Rectal smooth muscle tissue (tissue), 1 donor: ENCODE results near the gene KRTAP20-1.

Experiments
- H3K27ac ChIP-seq: one replicate; pipeline ENCODE4 v1.7.0; 2013; ENCODE audit warnings: low read depth, low read length, inconsistent platforms
- H3K27me3 ChIP-seq: one replicate; pipeline ENCODE4 v1.7.0; 2013; ENCODE audit warnings: low read length; ENCODE audit not compliant: control insufficient read depth, insufficient read depth
- H3K36me3 ChIP-seq: one replicate; pipeline ENCODE4 v1.7.0; 2013; ENCODE audit warnings: low read length; ENCODE audit not compliant: control insufficient read depth, insufficient read depth
- H3K4me1 ChIP-seq: one replicate; pipeline ENCODE4 v1.7.0; 2013; ENCODE audit warnings: low read length; ENCODE audit not compliant: control insufficient read depth, insufficient read depth
- H3K4me3 ChIP-seq: one replicate; pipeline ENCODE4 v1.7.0; 2013; ENCODE audit warnings: low read length
- H3K9ac ChIP-seq: one replicate; pipeline ENCODE4 v1.7.0; 2013; ENCODE audit warnings: low read length

KRTAP20-1 gene, protein sequence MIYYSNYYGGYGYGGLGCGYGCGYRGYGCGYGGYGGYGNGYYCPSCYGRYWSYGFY

DNA sequence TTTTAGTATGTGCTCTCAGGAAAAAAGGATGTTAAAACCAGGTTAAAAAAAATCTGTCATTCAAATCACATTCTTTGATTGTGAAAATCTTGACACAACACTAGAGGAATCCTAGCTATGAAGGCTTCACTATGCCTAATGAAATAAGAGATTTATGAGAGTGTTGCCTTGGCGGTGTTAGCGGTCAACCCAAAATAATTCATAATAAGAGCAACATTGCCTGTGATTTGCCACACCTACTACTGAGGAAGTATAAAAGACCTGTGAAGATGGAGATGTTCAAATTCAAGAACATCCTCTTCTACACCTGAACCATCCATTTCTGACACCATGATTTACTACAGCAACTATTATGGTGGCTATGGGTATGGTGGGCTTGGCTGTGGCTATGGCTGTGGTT lies at the start of gene KRTAP20-1:
Gene KRTAP20-1, plus strand, starts transcription at position 301 of the 400 bp plus-strand sequence. Its CDS starts 30 bp downstream, at position 331.
- Histone ChIP-seq H3K4me1 (no peaks in the 10 kb centered on the region), H3K4me3 (no peak within 1 kb of the TSS), H3K36me3 (no peaks in the 10 kb centered on the region), H3K27ac (no peak within 1 kb of the TSS), H3K27me3 (no peaks in the 10 kb centered on the region), H3K9ac (no peak within 1 kb of the TSS)

DNA sequence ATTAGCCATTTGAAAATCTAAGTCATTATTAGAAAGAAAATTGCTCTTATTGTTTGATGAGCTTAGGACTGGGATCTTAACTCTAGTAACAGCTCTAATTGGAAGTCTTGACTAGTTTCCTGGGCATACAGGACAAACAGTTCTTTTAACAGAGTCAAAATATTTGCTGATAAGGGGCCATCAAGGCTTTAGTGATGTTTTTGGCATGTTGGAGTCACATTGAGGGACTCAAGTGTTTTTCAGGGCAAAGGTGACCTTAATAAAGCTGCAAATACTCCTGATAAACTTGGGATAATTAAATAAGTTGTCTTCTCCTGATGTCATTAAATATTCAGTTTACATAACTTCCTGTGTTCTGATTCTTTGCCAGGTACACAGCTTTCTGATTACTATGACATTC lies 48.6 kb upstream of the KRTAP20-1 start:
- Histone ChIP-seq H3K27me3 (no peaks in the 10 kb centered on the region), H3K27ac (no peak overlapping the region), H3K4me1 (no peaks in the 10 kb centered on the region)

DNA sequence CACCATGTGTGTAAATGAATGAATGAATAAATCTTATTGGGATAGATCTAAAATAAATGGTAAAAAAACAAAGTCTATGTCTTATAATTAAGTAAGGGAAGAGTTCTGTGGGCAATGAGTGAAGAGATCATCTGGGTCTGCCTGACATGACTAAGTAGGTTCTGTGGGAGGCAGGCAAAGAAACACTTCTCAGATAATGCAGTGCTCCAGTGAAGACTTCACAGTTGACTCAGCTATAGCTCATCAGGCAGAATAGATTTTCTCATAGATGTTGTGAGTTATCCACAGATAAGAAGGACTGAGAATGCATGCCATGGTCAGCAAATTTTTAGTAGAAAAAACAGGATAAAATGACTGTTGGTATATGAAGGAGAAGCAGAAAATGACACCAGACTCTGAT lies 38.5 kb upstream of the KRTAP20-1 start:
- Histone ChIP-seq H3K4me1 (no peaks in the 10 kb centered on the region), H3K4me3 (no peak overlapping the region), H3K36me3 (no peaks in the 10 kb centered on the region), H3K27me3 (no peaks in the 10 kb centered on the region), H3K9ac (no peak overlapping the region), H3K27ac (no peak overlapping the region)

More for the DNA sequence above, 48.6 kb upstream of the KRTAP20-1 start:
- H3K4me3 ChIP-seq, result no peak overlapping the region
- no peak overlapping the region for H3K9ac ChIP-seq
- no peaks in the 10 kb centered on the region for H3K36me3 ChIP-seq

GRCh38 chr21:30579346-30579745 lies 36.9 kb upstream of the KRTAP20-1 start:
- Histone ChIP-seq H3K4me1 (no peaks in the 10 kb centered on the region), H3K9ac (no peak overlapping the region), H3K27ac (no peak overlapping the region), H3K36me3 (no peaks in the 10 kb centered on the region), H3K4me3 (no peak overlapping the region), H3K27me3 (no peaks in the 10 kb centered on the region)

GRCh38 chr21:30580132-30580531 lies 36.1 kb upstream of the KRTAP20-1 start:
- Histone ChIP-seq H3K4me1 (no peaks in the 10 kb centered on the region), H3K27ac (no peak overlapping the region)

GRCh38 chr21:30582870-30583269 lies 33.4 kb upstream of the KRTAP20-1 start:
- Histone ChIP-seq H3K4me1 (no peaks in the 10 kb centered on the region), H3K9ac (no peak overlapping the region), H3K27ac (no peak overlapping the region), H3K27me3 (no peaks in the 10 kb centered on the region), H3K36me3 (no peaks in the 10 kb centered on the region), H3K4me3 (no peak overlapping the region)

More at GRCh38 chr21:30580132-30580531, 36.1 kb upstream of the KRTAP20-1 start:
- H3K4me3 ChIP-seq, result no peak overlapping the region
- no peak overlapping the region for H3K9ac ChIP-seq
- no peaks in the 10 kb centered on the region for H3K36me3 ChIP-seq
- no peaks in the 10 kb centered on the region for H3K27me3 ChIP-seq

- Histone ChIP-seq H3K9ac (no peak within 1 kb of the TSS), H3K27ac (no peak within 1 kb of the TSS), H3K4me3 (no peak within 1 kb of the TSS), H3K4me1 (no peaks in the 10 kb centered on the region), H3K27me3 (no peaks in the 10 kb centered on the region), H3K36me3 (no peaks in the 10 kb centered on the region)
These were observed 25.9 kb upstream of the KRTAP20-1 start, which contains the start of gene KRTAP22-2 for GRCh38 chr21:30590297-30590696. KRTAP22-2 (minus strand) TSS chr21:30590397.

DNA sequence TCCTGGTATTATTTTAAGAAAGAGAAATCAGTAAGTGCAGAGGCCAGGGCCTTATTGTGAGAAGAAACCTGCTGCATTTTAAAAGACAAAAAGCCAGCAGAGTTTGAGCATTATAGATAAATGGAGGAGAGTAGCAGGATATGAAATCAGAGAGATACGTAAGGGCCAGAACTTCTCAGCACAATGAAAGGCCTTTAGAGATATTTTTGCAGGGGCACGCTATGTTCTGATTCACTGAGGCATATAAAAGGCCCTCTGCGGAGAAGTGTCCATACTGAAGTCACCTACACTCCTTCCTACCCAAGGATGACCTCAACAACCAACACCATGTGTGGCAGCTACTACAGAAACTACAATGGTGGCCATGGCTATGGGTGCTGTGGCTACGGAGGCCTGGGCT lies 24.1 kb upstream of the KRTAP20-1 start, which contains the start of gene KRTAP6-3:
Gene KRTAP6-3, plus strand, starts transcription at position 301 of the 400 bp plus-strand sequence. Its CDS starts 6 bp downstream, at position 307.
- Histone ChIP-seq H3K4me1 (no peaks in the 10 kb centered on the region), H3K36me3 (no peaks in the 10 kb centered on the region), H3K9ac (no peak within 1 kb of the TSS), H3K27me3 (no peaks in the 10 kb centered on the region), H3K27ac (no peak within 1 kb of the TSS), H3K4me3 (no peak within 1 kb of the TSS)

DNA sequence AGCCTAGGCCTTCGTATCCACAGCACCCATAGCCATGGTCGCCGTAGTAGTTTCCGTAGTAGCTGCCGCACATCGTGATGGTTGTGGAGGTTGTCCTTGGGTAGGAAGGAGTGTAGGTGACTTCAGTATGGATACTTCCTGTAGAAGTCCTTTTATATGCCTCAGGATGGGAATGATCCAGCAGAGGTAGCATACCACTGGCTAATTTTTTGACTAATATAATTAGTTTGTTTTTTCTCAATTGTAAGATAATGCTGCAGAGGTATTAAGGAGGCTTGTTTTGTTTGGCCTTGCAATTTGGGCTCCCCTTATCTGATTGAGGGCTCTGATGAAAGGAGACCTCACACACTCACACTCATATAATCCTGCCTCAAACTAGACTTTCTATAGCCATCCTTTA lies 17.4 kb upstream of the KRTAP20-1 start, which contains the start of gene KRTAP6-2:
Gene KRTAP6-2, minus strand, starts transcription at position 101 of the 400 bp plus-strand sequence. Its CDS starts 28 bp downstream, at position 73.
- H3K4me1 ChIP-seq, result no peaks in the 10 kb centered on the region

GRCh38 chr21:30600787-30601186 lies 15.4 kb upstream of the KRTAP20-1 start, which contains the start of gene KRTAP22-1:
KRTAP22-1 (plus strand) TSS chr21:30601087.
- H3K9ac ChIP-seq, result no peak within 1 kb of the TSS
- no peak within 1 kb of the TSS for H3K27ac ChIP-seq
- H3K4me3 ChIP-seq, result no peak within 1 kb of the TSS
- H3K36me3 ChIP-seq, result no peaks in the 10 kb centered on the region
- no peaks in the 10 kb centered on the region for H3K27me3 ChIP-seq
- H3K4me1 ChIP-seq, result no peaks in the 10 kb centered on the region

More for the DNA sequence above, 17.4 kb upstream of the KRTAP20-1 start, which contains the start of gene KRTAP6-2:
- H3K4me3 ChIP-seq, result no peak within 1 kb of the TSS
- no peaks in the 10 kb centered on the region for H3K36me3 ChIP-seq
- no peak within 1 kb of the TSS for H3K27ac ChIP-seq
- H3K9ac ChIP-seq, result no peak within 1 kb of the TSS
- H3K27me3 ChIP-seq, result no peaks in the 10 kb centered on the region

DNA sequence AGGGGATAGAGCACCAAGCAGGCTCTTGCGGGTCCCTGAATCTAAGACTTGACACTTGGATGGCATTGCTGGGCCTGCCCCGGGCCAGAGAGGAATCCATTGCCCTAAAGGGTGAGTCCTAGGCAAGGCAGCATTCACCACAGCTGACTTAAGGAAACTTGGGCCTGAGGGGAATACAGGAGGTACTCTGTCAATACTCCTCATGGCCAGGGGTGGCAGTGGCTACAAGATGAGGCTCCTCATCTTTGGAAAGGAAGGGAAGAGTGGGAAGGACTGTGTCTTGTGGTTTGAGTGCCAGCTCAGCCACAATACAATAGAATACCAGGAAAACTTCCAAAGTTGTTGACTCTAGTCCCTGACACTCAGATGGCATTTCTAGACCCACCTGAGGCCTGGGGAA lies 10.3 kb upstream of the KRTAP20-1 start:
- Histone ChIP-seq H3K4me3 (no peak overlapping the region), H3K36me3 (no peaks in the 10 kb centered on the region), H3K27me3 (no peaks in the 10 kb centered on the region), H3K9ac (no peak overlapping the region), H3K27ac (no peak overlapping the region), H3K4me1 (no peaks in the 10 kb centered on the region)

GRCh38 chr21:30612132-30612531 lies 4.1 kb upstream of the KRTAP20-1 start:
- Histone ChIP-seq H3K27ac (no peak overlapping the region), H3K9ac (no peak overlapping the region), H3K27me3 (no peaks in the 10 kb centered on the region), H3K4me3 (no peak overlapping the region), H3K4me1 (no peaks in the 10 kb centered on the region), H3K36me3 (no peaks in the 10 kb centered on the region)

DNA sequence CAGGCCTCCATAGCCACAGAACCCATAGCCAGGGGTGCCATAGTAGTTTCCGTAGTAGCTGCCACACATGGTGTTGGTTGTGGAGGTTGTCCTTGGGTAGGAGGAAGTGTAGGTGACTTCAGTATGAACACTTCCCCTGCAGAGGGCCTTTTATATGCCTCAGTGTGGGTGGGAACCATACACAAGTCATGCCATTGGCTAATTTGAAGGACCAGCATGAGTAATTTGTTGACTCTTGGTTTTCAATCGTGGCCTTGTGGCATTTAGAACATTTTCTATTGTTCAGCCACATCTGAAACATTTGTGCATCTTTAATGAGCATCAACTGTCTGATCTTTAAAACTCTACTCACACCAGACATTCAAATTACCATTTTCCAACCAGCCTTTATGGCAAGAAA lies 2.4 kb upstream of the KRTAP20-1 start, which contains the start of gene KRTAP6-1:
Gene KRTAP6-1, minus strand, starts transcription at position 95 of the 400 bp plus-strand sequence. Its CDS starts 26 bp downstream, at position 69.
- Histone ChIP-seq H3K36me3 (no peaks in the 10 kb centered on the region), H3K4me3 (no peak within 1 kb of the TSS), H3K4me1 (no peaks in the 10 kb centered on the region), H3K27ac (no peak within 1 kb of the TSS), H3K27me3 (no peaks in the 10 kb centered on the region), H3K9ac (no peak within 1 kb of the TSS)
